ENCODE measurements around the gene CASP12.

CASP12 gene

GRCh38 chr11:104891135-104891534, 7.1 kb downstream of the CASP12 start:
- DNase-seq (ENCODE audit: low read depth): no peak

- DNase-seq (ENCODE audit: low read depth): no peak
Measured at GRCh38 chr11:104883342-104883741, 14.9 kb downstream of the CASP12 start.

DNA sequence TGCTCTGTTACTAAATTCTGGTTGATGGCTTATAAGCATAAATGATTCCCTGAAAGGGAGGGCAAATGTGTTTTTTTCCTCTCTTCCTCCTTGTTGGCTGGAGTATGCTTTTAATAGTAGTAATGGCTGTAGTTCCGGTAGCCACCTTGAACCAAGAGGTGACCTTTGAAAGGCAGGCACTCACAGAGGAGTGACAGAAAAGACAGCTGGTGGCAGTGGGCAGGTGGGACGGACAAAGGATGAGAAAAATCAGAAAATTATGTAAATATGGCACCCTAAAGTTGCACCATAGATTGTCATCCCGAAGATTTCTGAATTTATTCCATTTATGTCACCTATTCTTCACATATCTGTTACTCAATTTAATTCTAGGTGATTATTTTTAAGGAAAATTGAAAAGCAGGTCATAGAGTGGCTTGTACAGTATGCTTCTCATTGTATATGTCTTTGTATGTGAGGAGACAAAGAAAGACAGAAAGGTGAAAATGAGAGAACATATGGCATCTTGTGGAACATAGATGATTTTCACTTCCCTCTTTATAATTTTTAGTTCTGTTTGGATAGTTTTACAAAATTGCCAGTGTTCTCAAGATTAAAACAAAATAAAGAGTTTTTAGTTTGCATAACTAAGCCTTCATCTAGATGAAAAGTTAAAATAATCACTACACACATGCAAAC, 17.0 kb downstream of the CASP12 start:
- DNase-seq (ENCODE audit: low read depth): no peak

DNA sequence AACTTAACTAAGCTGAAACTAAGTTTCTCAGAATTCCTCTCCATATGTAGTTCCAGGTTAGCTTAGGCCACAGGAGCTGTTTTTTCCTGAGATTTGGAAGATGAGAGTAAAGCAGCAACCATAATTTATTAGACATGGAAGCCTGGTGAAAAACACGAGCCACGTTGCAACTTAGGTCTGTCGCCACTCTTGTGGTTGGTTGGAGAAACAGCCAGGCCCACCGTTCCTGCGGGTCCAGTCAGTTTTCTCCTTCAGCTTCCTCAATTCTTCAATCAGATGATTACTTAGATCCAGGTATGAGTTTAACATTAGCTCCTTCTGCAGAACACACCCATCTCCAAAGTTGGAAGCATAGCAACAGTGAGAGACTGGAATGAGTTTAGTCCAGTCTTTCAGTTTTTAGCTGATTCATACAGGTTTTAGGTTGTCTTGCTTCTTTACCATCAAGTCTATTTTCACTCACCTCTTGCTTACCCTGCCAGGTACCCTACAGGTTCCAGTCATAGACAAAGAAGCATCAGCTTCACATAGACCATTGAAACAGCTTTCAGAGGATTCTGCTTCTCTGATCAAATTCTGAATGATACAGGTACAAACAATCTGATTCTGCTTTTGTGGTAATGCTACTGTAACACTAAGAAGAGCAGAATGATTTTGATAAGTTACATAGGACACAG, 18.6 kb downstream of the CASP12 start:
- DNase-seq (ENCODE audit: low read depth): no peak

- DNase-seq (ENCODE audit: low read depth): no peak
Measured at GRCh38 chr11:104876861-104877431, 21.3 kb downstream of the CASP12 start.

- peak; percentile 44 for DNase-seq (ENCODE audit: low read depth)
Measured at GRCh38 chr11:104876324-104876723, 21.9 kb downstream of the CASP12 start.

GRCh38 chr11:104873252-104873651, 25.0 kb downstream of the CASP12 start:
- no peak for DNase-seq (ENCODE audit: low read depth)

GRCh38 chr11:104872393-104872792, 25.9 kb downstream of the CASP12 start:
- no peak for DNase-seq (ENCODE audit: low read depth)

DNA sequence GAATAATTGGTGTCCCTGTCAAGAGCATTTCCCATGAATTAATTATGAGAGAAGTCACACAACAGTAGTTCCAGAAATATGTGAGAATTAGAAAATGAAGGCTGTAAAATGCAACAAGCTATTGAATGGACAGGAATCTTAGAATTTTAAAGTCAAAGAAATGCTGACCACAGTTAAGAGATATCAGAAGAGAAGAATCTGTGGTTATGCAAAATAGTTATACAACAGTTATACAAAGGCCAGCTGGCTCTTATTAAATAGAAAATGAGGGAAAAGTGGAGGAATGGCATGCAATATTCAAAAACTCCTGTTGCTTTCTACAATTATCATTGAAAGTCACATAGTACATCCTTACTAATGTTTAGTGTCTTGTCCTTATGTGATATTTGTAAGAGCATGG, 27.4 kb downstream of the CASP12 start:
- DNase-seq (ENCODE audit: low read depth): peak; percentile 68

GRCh38 chr11:104866815-104867214, 31.4 kb downstream of the CASP12 start:
- no peak for DNase-seq (ENCODE audit: low read depth)

- DNase-seq (ENCODE audit: low read depth): no peak
Measured at GRCh38 chr11:104858882-104859775, 39.1 kb downstream of the CASP12 start.

GRCh38 chr11:104856607-104857006, 41.7 kb downstream of the CASP12 start:
- no peak for DNase-seq (ENCODE audit: low read depth)

DNA sequence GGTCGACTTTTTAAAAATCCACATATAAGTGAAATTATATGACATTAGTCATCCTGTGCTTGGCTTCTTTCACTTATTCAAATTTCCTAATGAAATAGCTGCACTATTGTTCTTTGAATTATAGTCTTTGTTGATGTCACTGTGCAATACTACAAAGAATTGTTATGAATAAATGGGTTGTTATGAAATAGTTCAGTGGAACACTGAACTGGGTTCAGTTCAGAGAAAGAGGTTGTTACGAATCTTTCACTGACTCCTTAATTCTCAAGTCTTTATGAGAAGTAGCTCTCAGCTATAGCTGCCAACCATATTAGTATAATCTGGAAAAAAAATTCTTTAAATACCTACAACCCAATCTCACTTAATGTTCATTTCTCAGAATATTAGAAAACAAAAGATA, 42.3 kb downstream of the CASP12 start:
- DNase-seq (ENCODE audit: low read depth): no peak

GRCh38 chr11:104853276-104853675, 45.0 kb downstream of the CASP12 start:
- DNase-seq (ENCODE audit: low read depth): no peak

- no peak for DNase-seq (ENCODE audit: low read depth)
Measured at GRCh38 chr11:104852811-104853210, 45.4 kb downstream of the CASP12 start.

DNA sequence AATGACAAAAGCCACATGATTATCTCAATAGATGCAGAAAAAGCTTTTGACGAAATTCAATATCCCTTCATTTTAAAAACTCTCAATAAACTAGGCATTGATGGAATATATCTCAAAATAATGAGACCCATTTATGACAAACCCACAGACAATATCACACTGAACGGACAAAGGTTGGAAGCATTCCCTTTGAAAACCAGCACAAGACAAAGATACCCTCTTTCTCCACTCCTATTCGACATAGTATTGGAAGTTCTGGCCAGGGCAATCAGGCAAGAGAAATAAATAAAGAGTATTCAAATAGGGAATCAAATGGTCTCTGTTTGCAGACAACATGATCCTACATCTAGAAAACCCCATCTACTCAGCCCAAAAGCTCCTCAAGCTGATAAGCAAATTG, 52.0 kb downstream of the CASP12 start:
- no peak for DNase-seq (ENCODE audit: low read depth)

GRCh38 chr11:104844451-104844850, 53.8 kb downstream of the CASP12 start:
- no peak for DNase-seq (ENCODE audit: low read depth)

DNA sequence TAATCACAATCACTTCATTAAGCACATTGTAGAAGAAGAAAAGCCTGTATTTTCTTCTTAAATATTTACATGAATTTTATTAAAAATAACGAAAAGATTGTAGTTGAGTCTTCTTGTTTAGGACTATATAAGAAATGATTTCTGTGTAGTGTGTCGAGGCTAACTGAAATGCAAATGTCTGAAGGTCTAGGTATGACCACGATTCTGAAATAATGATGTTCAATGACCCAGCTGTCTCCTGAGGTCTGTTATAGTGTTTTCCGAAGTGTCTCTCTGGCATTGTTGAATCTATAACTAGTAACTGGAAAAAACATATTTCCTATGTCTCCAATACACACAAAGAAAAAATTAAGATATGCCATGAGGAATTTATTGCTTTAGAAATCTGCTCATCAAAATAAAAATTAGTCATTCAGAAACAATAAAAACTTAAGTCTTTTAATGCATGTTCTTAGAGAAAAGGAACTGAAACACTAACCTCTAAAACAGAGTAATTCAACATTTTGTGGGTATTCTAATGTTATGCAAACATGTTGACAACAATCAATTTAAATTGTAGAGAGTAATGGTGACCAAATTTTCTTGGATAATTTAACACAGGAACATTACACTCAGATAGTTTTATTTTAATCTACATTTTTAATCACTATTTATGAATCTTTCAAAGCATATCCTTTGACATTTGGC, 55.0 kb downstream of the CASP12 start:
- DNase-seq (ENCODE audit: low read depth): no peak

DNA sequence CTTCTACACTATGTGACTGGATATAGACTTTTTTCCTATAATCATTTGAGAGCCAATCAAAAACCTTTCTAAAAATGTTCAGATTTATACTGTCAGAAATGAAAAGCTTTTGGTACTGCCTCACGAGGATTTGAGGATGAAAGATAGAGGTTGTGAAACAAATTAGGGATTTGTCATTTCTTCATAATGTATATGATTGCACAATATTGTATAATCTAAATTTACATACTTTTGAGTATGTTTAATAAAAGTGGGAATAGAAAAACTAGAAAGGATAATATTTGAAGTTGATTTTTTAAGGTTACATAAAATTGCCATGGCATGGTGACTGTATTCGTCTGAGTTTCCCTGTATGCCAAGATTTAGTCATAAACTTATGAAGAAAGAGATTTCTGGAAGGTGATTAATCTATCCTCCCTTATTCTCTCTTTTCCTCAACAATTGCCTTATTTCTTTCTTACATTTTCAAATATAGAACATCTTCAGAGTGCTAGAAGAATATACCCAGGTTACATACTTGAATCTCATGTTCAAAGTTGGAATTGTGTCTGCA, 56.2 kb downstream of the CASP12 start:
- peak; percentile 10 for DNase-seq (ENCODE audit: low read depth)

- no peak for DNase-seq (ENCODE audit: low read depth)
Measured at GRCh38 chr11:104841185-104841584, 57.1 kb downstream of the CASP12 start.

DNA sequence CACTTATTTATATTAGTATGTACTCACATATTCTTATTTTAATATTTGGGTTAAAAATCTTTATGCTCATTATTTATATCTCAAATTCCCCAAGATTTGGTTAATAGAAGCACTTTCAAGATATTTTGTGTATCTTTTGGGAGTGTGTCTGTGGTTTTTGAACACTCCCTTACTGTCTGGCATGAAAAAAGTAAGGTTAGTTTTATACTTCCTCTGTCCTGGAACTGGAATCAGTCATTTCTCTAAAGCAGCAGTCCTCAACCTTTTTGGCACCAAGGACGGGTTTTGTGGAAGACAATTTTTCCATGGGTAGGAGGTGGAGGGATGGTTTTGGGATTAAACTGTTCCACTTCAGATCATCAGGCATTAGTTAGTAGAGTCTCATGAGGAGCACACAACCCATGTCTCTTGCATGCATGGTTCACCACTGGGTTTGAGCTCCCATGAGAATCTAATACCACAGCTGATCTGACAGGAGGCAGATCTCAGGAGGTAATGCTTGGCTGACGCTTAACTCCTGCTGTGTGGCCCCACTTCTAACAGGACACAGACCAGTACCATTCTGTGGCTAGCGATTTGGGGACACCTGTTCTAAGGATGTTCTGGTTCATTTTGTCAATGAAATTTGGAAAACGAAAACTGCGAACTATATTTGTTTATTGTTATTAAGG, 60.2 kb downstream of the CASP12 start:
- no peak for DNase-seq (ENCODE audit: low read depth)
